Spleen (tissue), 7 donors: ENCODE results near the gene BANF1.

Experiments
- POLR2A ChIP-seq, 3 donors: fragments of 450-650 bp; IDR thresholded peaks; one replicate each; pipeline ENCODE4 v1.5.1; 2017; ENCODE audit warnings: antibody characterized with exemption in 3 of 3, mild to moderate bottlenecking in 1 of 3
- TF ChIP-seq, protein P1 (sequence below), 11 experiments: fragments of 200-600 bp in 7 of 11; fragments of 450-650 bp in 4 of 11; sonication (generic) in 4 of 11; IDR thresholded peaks in 8 of 11; conservative IDR thresholded peaks in 3 of 11; 1 replicate in 7 of 11; 2 replicates in 4 of 11; pipeline versions ENCODE4 v1.4.0 to v1.8.0; 2016 to 2021; ENCODE audit warnings: antibody characterized with exemption in 11 of 11, inconsistent platforms in 4 of 11, mild to moderate bottlenecking in 1 of 11
- donor health status: DM: no; HTN: no; CAD: no; lungs with moderate emphysema.
- donor health status: DM: no; HTN: no; CAD: no.
- donor health status: DM: no; HTN: no; CAD: no.

DNA sequence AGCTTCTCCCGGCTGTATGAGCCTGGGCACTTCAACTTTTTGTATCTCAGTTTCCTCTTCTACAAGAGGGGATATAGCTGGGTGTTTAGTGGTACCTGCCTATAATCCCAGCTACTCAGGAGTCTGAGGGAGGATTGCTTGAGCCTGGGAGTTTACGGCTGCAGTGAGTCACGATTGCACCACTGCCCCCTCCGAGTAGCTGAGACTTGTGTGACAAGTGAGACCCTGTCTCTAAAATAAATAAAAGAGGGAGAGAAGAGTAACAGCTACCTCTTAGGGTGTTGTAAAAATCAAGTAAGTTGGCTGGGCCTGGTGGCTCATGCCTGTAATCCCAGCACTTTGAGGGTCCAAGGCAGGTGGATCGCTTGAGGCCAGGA lies 34.0 kb downstream of the BANF1 start:
- TF ChIP-seq, protein P1, sequence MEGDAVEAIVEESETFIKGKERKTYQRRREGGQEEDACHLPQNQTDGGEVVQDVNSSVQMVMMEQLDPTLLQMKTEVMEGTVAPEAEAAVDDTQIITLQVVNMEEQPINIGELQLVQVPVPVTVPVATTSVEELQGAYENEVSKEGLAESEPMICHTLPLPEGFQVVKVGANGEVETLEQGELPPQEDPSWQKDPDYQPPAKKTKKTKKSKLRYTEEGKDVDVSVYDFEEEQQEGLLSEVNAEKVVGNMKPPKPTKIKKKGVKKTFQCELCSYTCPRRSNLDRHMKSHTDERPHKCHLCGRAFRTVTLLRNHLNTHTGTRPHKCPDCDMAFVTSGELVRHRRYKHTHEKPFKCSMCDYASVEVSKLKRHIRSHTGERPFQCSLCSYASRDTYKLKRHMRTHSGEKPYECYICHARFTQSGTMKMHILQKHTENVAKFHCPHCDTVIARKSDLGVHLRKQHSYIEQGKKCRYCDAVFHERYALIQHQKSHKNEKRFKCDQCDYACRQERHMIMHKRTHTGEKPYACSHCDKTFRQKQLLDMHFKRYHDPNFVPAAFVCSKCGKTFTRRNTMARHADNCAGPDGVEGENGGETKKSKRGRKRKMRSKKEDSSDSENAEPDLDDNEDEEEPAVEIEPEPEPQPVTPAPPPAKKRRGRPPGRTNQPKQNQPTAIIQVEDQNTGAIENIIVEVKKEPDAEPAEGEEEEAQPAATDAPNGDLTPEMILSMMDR (IDR thresholded peaks at IDR 0.05 in 8 of 11, conservative IDR thresholded peaks at IDR 0.05 in 3 of 11), result no peak
- TF ChIP-seq POLR2A (IDR thresholded peaks at IDR 0.05), result no peak
